Neuronal stem cell (in vitro differentiated cells): ENCODE measurements around the gene MCF2L2.

Source experiments
- DNase-seq: peaks from one replicate; pipeline ENCODE4 v3.0.0-alpha.2; 2013; ENCODE audit warnings: low spot score
- H2AFZ ChIP-seq: one replicate; pipeline ENCODE4 v1.6.1; 2013; ENCODE audit warnings: mild to moderate bottlenecking, low read length, inconsistent platforms
- H2AK5ac ChIP-seq: 2 replicates; pipeline ENCODE4 v1.6.1; 2013; ENCODE audit warnings: low read depth, mild to moderate bottlenecking, inconsistent platforms, low read length, moderate library complexity, mixed read lengths
- H2BK120ac ChIP-seq: 2 replicates; pipeline ENCODE4 v1.6.1; 2013; ENCODE audit warnings: low read depth, mild to moderate bottlenecking, inconsistent platforms, low read length, moderate library complexity, mixed read lengths
- H2BK12ac ChIP-seq: one replicate; pipeline ENCODE4 v1.6.1; 2013; ENCODE audit warnings: low read length, inconsistent platforms
- H2BK15ac ChIP-seq: 2 replicates; pipeline ENCODE4 v1.6.1; 2013; ENCODE audit warnings: mild to moderate bottlenecking, low read length, inconsistent platforms, mixed read lengths
- H2BK5ac ChIP-seq: one replicate; pipeline ENCODE4 v1.6.1; 2013; ENCODE audit warnings: inconsistent platforms, mild to moderate bottlenecking, low read length, moderate library complexity
- H3K14ac ChIP-seq: one replicate; pipeline ENCODE4 v1.6.1; 2013; ENCODE audit warnings: low read length, inconsistent platforms
- H3K18ac ChIP-seq: 2 replicates; pipeline ENCODE4 v1.6.1; 2013; ENCODE audit warnings: low read length, inconsistent platforms
- H3K23ac ChIP-seq: 2 replicates; pipeline ENCODE4 v1.6.1; 2013; ENCODE audit warnings: low read depth, mild to moderate bottlenecking, mixed read lengths, low read length, inconsistent platforms; ENCODE audit not compliant: poor library complexity
- H3K27ac ChIP-seq: replicated peaks from 3 replicates; pipeline ENCODE4 v1.5.1; 2013; ENCODE audit warnings: low read length, inconsistent platforms
- H3K27me3 ChIP-seq, 3 experiments: 2 replicates each; pipeline ENCODE4 v1.6.1; 2013; ENCODE audit warnings: low read length in 3 of 3, mild to moderate bottlenecking in 2 of 3, inconsistent platforms in 1 of 3, low read depth in 1 of 3, mixed read lengths in 1 of 3, moderate library complexity in 1 of 3; ENCODE audit not compliant: control insufficient read depth in 3 of 3, insufficient read depth in 3 of 3
- H3K36me3 ChIP-seq, 2 donors: replicated peaks in 1 of 2; 2 replicates each; pipeline ENCODE4 v1.6.1; 2013; ENCODE audit warnings: low read length in 2 of 2; ENCODE audit not compliant: control insufficient read depth in 2 of 2, insufficient read depth in 2 of 2
- H3K4ac ChIP-seq: 2 replicates; pipeline ENCODE4 v1.6.1; 2013; ENCODE audit warnings: inconsistent platforms, mild to moderate bottlenecking, low read length, moderate library complexity
- H3K4me1 ChIP-seq, 2 donors: 1 replicate in 1 of 2; 2 replicates in 1 of 2; pipeline ENCODE4 v1.6.1; 2013; ENCODE audit warnings: low read length in 2 of 2, low read depth in 1 of 2; ENCODE audit not compliant: control insufficient read depth in 2 of 2, insufficient read depth in 1 of 2
- H3K4me2 ChIP-seq: one replicate; pipeline ENCODE4 v1.6.1; 2013; ENCODE audit warnings: mild to moderate bottlenecking, low read length, inconsistent platforms; ENCODE audit not compliant: insufficient read depth, poor library complexity, severe bottlenecking
- H3K4me3 ChIP-seq, 2 donors: 2 replicates each; pipeline ENCODE4 v1.5.1; 2013; ENCODE audit warnings: low read length in 2 of 2, mild to moderate bottlenecking in 2 of 2, inconsistent platforms in 1 of 2, moderate library complexity in 1 of 2
- H3K79me1 ChIP-seq: one replicate; pipeline ENCODE4 v1.6.1; 2013; ENCODE audit warnings: low read depth, mild to moderate bottlenecking, inconsistent platforms, low read length, moderate library complexity
- H3K9ac ChIP-seq: one replicate; pipeline ENCODE4 v1.6.1; 2013; ENCODE audit warnings: mild to moderate bottlenecking, low read depth, low read length, inconsistent platforms; ENCODE audit not compliant: poor library complexity
- H3K9me3 ChIP-seq, 2 donors: replicated peaks in 1 of 2; 2 replicates each; pipeline versions ENCODE3 to v1.6.1; 2013; ENCODE audit warnings: low read length in 2 of 2, mild to moderate bottlenecking in 2 of 2, inconsistent platforms in 1 of 2, low read depth in 1 of 2, mixed read lengths in 1 of 2, moderate library complexity in 1 of 2; ENCODE audit not compliant: control insufficient read depth in 2 of 2, insufficient read depth in 1 of 2
- H4K8ac ChIP-seq: one replicate; pipeline ENCODE4 v1.6.1; 2013; ENCODE audit warnings: low read depth, mild to moderate bottlenecking, inconsistent platforms, low read length, moderate library complexity
- H4K91ac ChIP-seq: one replicate; pipeline ENCODE4 v1.6.1; 2013; ENCODE audit warnings: low read length, low read depth, mild to moderate bottlenecking, inconsistent platforms; ENCODE audit not compliant: poor library complexity
- WGBS, 2 donors: extraction: QIAGEN DNeasy Blood & Tissue Kit; methylation state at CpG; one replicate each; pipeline ENCODE4 v1.1.7; 2013; ENCODE audit warnings: missing lambda C conversion rate in 2 of 2, mixed read lengths in 1 of 2; ENCODE audit not compliant: insufficient read length in 2 of 2, insufficient replicate concordance in 1 of 2; ENCODE audit errors: extremely low coverage in 2 of 2; 5-methylcytosine and 5-hydroxymethylcytosine counted together

MCF2L2 gene

DNA sequence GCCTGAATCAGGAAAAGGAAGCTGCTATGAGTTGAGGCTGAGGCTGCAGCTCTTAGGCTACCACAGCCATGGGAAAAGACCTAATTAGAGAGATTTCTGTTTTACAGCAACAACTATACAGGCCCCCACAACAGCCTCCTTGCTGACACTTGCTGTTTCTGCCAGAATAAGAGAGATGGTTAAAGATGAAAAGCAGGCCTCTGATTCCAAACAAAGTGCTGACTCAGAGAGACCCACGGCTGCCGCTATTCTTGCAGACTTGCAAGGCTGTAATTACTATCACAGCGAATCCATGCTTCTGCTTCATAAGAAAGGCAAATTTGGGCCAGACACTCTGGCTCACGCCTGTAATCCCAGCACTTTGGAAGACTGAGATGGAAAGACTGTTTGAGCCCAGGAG lies 41.8 kb downstream of the MCF2L2 start:
- no CpG with 5 or more reads among the region's 4 CpGs for WGBS, 2 donors
- Histone ChIP-seq H2BK5ac (no peak overlapping the region), H3K4me2 (no peak overlapping the region), H2AFZ (peak overlapping the region; percentile 47), H2BK12ac (no peak overlapping the region), H3K36me3 (no peaks in the 10 kb centered on the region), H4K8ac (no peak overlapping the region), H2BK120ac (no peak overlapping the region), H3K9ac (no peak overlapping the region), H3K23ac (no peak overlapping the region), H3K4me1 (no peaks in the 10 kb centered on the region), H3K27me3 (no peaks in the 10 kb centered on the region), H3K27ac (no peak overlapping the region), H2BK15ac (peak overlapping the region; percentile 11), H3K4me3 (no peak overlapping the region), H2AK5ac (no peak overlapping the region), H4K91ac (no peak overlapping the region), H3K9me3 (no peaks in the 10 kb centered on the region), H3K4ac (no peak overlapping the region), H3K18ac (no peak overlapping the region), H3K79me1 (no peaks in the 10 kb centered on the region), H3K14ac (no peak overlapping the region)
- DNase-seq: no peak

DNA sequence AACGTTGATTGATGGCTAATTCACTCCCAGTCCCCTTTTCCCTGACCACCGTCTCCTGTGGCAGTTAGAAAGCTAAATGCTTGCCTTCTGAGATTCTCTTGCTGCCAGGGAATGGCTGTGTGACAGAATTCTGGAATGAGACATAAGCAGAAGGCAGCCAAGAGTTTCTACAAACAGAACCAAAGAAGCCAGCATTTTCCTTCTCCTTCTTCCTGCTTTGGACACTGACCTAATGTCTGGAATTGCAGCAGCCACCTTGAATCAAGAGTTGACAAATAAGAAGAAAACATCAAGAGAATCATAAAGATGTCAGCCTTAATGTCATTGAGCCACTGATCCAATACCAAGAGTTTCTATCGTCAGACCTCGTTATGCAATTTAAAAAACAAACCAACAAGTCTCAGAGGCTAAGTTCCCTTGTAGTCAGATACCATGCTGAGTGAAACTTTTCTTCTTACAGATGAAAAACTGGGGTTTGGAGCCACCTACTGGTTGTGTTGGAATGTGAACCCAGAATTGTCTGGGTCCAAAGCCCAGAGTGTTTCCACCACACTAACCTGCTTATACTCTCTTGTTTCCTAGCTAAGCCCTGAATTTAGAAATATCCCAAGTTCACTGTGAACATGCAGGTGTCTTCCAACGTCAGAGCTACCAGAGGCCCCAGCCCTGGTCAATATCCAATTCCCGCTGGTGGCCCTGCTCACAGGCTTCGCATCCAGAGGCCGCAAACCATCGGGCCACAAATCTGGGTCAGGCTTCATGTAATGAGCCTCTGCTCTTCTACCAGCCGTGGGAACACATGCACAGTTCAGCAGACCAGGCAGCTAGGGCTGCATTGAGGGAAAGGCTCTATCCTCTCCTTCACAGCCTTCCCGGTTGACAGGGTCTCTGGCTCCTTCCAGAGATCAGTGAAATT lies 42.5 kb downstream of the MCF2L2 start:
- no peak overlapping the region for H3K23ac ChIP-seq
- H2BK12ac ChIP-seq: no peak overlapping the region
- peak overlapping the region; percentile 11 for H2BK15ac ChIP-seq
- H2AK5ac ChIP-seq: no peak overlapping the region
- peak; percentile 55 for DNase-seq
- H3K4ac ChIP-seq: no peak overlapping the region
- H3K18ac ChIP-seq: peak overlapping the region; percentile 40
- H2AFZ ChIP-seq: peak overlapping the region; percentile 47
- no peak overlapping the region for H3K4me3 ChIP-seq
- no peak overlapping the region for H3K14ac ChIP-seq
- H2BK5ac ChIP-seq: no peak overlapping the region
- no peak overlapping the region for H3K27ac ChIP-seq
- H4K91ac ChIP-seq: no peak overlapping the region
- H3K9me3 ChIP-seq: no peaks in the 10 kb centered on the region
- H2BK120ac ChIP-seq: no peak overlapping the region
- no peaks in the 10 kb centered on the region for H3K27me3 ChIP-seq
- H3K9ac ChIP-seq: no peak overlapping the region
- H3K4me2 ChIP-seq: no peak overlapping the region
- H4K8ac ChIP-seq: no peak overlapping the region
- no peaks in the 10 kb centered on the region for H3K4me1 ChIP-seq
- H3K79me1 ChIP-seq: no peaks in the 10 kb centered on the region
- no CpG with 5 or more reads among the region's 11 CpGs for WGBS, 2 donors
- H3K36me3 ChIP-seq: no peaks in the 10 kb centered on the region

DNA sequence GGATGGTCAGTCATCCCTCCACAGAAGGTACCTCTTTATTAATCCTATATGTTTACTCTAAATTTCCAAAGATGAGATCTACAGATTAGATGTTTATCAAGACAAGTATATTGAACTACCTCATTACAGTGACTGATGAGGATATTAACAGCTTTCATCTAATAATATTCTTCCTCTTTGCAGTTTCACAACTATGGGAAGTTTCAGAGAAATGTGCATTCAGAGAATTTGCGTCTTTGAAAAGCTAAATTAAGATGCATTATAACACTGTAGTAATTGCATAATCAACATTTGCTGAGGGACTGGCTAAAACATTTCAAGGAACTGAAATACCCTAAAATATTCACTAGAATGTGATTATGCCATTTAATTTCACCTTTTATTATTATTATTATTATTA lies 46.7 kb downstream of the MCF2L2 start:
- Histone ChIP-seq H3K4me3 (no peak overlapping the region), H3K27ac (no peak overlapping the region)
- WGBS, 2 donors: no CpG with 5 or more reads among the region's 1 CpG

DNA sequence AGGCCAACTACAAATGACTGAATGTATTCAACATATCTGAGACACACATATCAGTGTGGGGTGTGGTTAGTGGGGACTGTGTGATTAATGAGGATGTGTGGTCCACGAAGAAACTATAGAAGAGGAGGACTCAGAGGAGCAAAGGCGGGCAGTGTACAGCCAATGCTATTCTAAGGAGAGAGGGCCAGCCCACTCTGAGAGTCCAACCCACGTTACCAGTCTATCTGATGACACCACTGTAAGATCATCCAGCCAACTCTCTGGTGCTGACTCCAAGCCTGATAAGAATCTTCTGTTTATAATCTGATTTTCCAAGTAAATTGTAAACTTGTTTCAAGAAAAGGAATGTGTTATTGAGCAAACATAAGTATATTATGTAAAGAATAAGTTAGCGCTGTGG lies 47.2 kb downstream of the MCF2L2 start:
- Histone ChIP-seq H3K36me3 (no peaks in the 10 kb centered on the region), H3K4me3 (no peak overlapping the region), H3K27me3 (peaks cover 0 to 7% (median 0%) of the 10 kb centered on the region in 3 experiments), H3K79me1 (no peaks in the 10 kb centered on the region), H2BK120ac (no peak overlapping the region), H3K4me2 (no peak overlapping the region), H2AK5ac (no peak overlapping the region), H3K4ac (no peak overlapping the region), H4K91ac (no peak overlapping the region), H3K4me1 (no peaks in the 10 kb centered on the region), H3K27ac (no peak overlapping the region), H3K9me3 (no peaks in the 10 kb centered on the region), H2AFZ (no peak overlapping the region), H3K9ac (no peak overlapping the region), H2BK5ac (no peak overlapping the region), H4K8ac (no peak overlapping the region), H2BK15ac (no peak overlapping the region), H3K23ac (no peak overlapping the region), H2BK12ac (no peak overlapping the region), H3K14ac (no peak overlapping the region), H3K18ac (no peak overlapping the region)
- WGBS, 2 donors: no CpG with 5 or more reads among the region's 4 CpGs
- DNase-seq: no peak

More for the DNA sequence above, 46.7 kb downstream of the MCF2L2 start:
- Histone ChIP-seq H3K9ac (no peak overlapping the region), H3K9me3 (no peaks in the 10 kb centered on the region), H3K4me1 (no peaks in the 10 kb centered on the region), H3K27me3 (peaks cover 0 to 3% (median 0%) of the 10 kb centered on the region in 3 experiments), H2BK120ac (no peak overlapping the region), H4K91ac (no peak overlapping the region), H2BK12ac (no peak overlapping the region), H3K79me1 (no peaks in the 10 kb centered on the region), H3K18ac (no peak overlapping the region), H3K4ac (no peak overlapping the region), H4K8ac (no peak overlapping the region), H3K14ac (no peak overlapping the region), H2AFZ (no peak overlapping the region), H3K23ac (no peak overlapping the region), H2BK15ac (no peak overlapping the region), H2BK5ac (no peak overlapping the region), H2AK5ac (no peak overlapping the region), H3K36me3 (no peaks in the 10 kb centered on the region), H3K4me2 (no peak overlapping the region)
- DNase-seq: no peak
